COLO668 (cell line): ENCODE data around the gene BMERB1.
A peak's percentile ranks its signal among the peaks of the same experiment; 100 is the strongest.
"Not testable (repeated sequence)": the region's sequence is repeated elsewhere in the genome, so short reads cannot be mapped to it uniquely, and the experiment has no call there.

ENCODE experiments used
- DNase-seq: peaks from one replicate; lab custom pipeline; 2025; ENCODE audit not compliant: unreplicated experiment; lab: John Stamatoyannopoulos, UW

Gene BMERB1

GRCh38 chr16:15519790-15520189 lies 85.4 kb downstream of the BMERB1 start:
- no peak for DNase-seq

GRCh38 chr16:15521390-15521757 lies 87.0 kb downstream of the BMERB1 start:
- DNase-seq, result no peak

GRCh38 chr16:15521758-15522509 lies 87.5 kb downstream of the BMERB1 start:
- no peak for DNase-seq

GRCh38 chr16:15523092-15523541 lies 88.7 kb downstream of the BMERB1 start:
- DNase-seq, result peak; percentile 14

GRCh38 chr16:15523939-15524338 lies 89.6 kb downstream of the BMERB1 start:
- DNase-seq, result no peak

GRCh38 chr16:15524966-15525365 lies 90.6 kb downstream of the BMERB1 start:
- no peak for DNase-seq

- DNase-seq, result no peak
Observed at GRCh38 chr16:15526097-15526496, 91.7 kb downstream of the BMERB1 start.

- DNase-seq, result no peak
Observed at GRCh38 chr16:15526731-15527130, 92.3 kb downstream of the BMERB1 start.

- DNase-seq, result no peak
Observed at GRCh38 chr16:15529673-15530072, 95.3 kb downstream of the BMERB1 start.

GRCh38 chr16:15530085-15530484 lies 95.7 kb downstream of the BMERB1 start:
- no peak for DNase-seq

- no peak for DNase-seq
Observed at GRCh38 chr16:15532825-15533224, 98.4 kb downstream of the BMERB1 start.

- DNase-seq, result no peak
Observed at GRCh38 chr16:15533386-15533785, 99.0 kb downstream of the BMERB1 start.

GRCh38 chr16:15535772-15536171 lies 101.4 kb downstream of the BMERB1 start:
- DNase-seq, result no peak

GRCh38 chr16:15536843-15537242 lies 102.5 kb downstream of the BMERB1 start:
- no peak for DNase-seq

- DNase-seq, result no peak
Observed at GRCh38 chr16:15538507-15538906, 104.1 kb downstream of the BMERB1 start.

GRCh38 chr16:15539197-15539596 lies 104.8 kb downstream of the BMERB1 start:
- peak; percentile 24 for DNase-seq

- no peak for DNase-seq
Observed at GRCh38 chr16:15542261-15542660, 107.9 kb downstream of the BMERB1 start.

- no peak for DNase-seq
Observed at GRCh38 chr16:15542734-15543347, 108.5 kb downstream of the BMERB1 start.

- no peak for DNase-seq
Observed at GRCh38 chr16:15544405-15544804, 110.0 kb downstream of the BMERB1 start.

GRCh38 chr16:15545544-15545943 lies 111.2 kb downstream of the BMERB1 start:
- DNase-seq, result no peak

- not testable (repeated sequence) for DNase-seq
Observed at GRCh38 chr16:15547072-15547767, 112.8 kb downstream of the BMERB1 start.

- DNase-seq, result no peak
Observed at GRCh38 chr16:15547768-15548096, 113.3 kb downstream of the BMERB1 start.
